Measurements from ENCODE around the gene TREML2. TPM values are rescaled to one million over a fixed set of nuclear protein-coding genes. Genes with fewer than 3 reads are reported as not detected.

TREML2 gene
- total and polyA plus RNA-seq, 2 of the 8 experiments (the other 6 are each of a cell fraction or from before 2014, with no cell fraction given) = 0.09 to 0.18 TPM

- no peak for TF ChIP-seq CTBP2 (IDR thresholded peaks at IDR 0.05; ENCODE audit: borderline replicate concordance, insufficient read depth, insufficient read length, low read length)
- TF ChIP-seq ZNF274 (IDR thresholded peaks at IDR 0.05; ENCODE audit: borderline replicate concordance, extremely low read depth, low read length) = no peak
- TF ChIP-seq TAF1 (IDR thresholded peaks at IDR 0.05; ENCODE audit: low read depth, low read length) = no peak
- TF ChIP-seq RXRA (IDR thresholded peaks at IDR 0.05; ENCODE audit: insufficient read depth, low read depth, low read length) = no peak
- no peak for TF ChIP-seq SP4 (IDR thresholded peaks at IDR 0.05; ENCODE audit: low read length)
These were observed 37.6 kb downstream of the TREML2 start (continued) for GRCh38 chr6:41163419-41163717.
